ENCODE measurements around the gene KCNV2.

Gene KCNV2

DNA sequence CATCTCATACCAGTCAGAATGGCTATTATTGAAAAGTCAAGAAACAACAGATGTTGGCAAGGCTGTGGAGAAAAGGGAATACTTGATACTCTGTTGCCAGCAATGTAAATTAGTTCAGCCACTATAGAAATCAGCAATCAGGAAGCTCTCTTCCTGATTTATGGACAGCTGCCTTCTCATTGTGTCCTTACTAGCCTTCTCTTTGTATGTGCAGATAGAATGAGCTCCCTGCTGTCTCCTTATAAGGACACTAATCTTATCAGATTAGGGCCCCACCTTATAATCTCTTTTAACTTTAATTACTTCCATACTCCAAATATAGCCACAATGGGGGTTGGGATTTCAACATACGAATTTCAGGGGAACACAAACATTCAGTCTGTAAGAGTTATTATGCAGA lies 38.0 kb downstream of the KCNV2 start:
- Histone ChIP-seq H3K27me3 (no peaks in the 10 kb centered on the region), H3K9me3 (no peaks in the 10 kb centered on the region), H3K4me3 (ENCODE audit: low read depth, low read length) (no peak overlapping the region), H3K4me1 (no peaks in the 10 kb centered on the region), H3K36me3 (peaks cover 7% of the 10 kb centered on the region)
- TF ChIP-seq, protein P1, sequence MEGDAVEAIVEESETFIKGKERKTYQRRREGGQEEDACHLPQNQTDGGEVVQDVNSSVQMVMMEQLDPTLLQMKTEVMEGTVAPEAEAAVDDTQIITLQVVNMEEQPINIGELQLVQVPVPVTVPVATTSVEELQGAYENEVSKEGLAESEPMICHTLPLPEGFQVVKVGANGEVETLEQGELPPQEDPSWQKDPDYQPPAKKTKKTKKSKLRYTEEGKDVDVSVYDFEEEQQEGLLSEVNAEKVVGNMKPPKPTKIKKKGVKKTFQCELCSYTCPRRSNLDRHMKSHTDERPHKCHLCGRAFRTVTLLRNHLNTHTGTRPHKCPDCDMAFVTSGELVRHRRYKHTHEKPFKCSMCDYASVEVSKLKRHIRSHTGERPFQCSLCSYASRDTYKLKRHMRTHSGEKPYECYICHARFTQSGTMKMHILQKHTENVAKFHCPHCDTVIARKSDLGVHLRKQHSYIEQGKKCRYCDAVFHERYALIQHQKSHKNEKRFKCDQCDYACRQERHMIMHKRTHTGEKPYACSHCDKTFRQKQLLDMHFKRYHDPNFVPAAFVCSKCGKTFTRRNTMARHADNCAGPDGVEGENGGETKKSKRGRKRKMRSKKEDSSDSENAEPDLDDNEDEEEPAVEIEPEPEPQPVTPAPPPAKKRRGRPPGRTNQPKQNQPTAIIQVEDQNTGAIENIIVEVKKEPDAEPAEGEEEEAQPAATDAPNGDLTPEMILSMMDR (IDR thresholded peaks at IDR 0.05; ENCODE audit: low read depth, low read length): no peak
- no peak for DNase-seq

DNA sequence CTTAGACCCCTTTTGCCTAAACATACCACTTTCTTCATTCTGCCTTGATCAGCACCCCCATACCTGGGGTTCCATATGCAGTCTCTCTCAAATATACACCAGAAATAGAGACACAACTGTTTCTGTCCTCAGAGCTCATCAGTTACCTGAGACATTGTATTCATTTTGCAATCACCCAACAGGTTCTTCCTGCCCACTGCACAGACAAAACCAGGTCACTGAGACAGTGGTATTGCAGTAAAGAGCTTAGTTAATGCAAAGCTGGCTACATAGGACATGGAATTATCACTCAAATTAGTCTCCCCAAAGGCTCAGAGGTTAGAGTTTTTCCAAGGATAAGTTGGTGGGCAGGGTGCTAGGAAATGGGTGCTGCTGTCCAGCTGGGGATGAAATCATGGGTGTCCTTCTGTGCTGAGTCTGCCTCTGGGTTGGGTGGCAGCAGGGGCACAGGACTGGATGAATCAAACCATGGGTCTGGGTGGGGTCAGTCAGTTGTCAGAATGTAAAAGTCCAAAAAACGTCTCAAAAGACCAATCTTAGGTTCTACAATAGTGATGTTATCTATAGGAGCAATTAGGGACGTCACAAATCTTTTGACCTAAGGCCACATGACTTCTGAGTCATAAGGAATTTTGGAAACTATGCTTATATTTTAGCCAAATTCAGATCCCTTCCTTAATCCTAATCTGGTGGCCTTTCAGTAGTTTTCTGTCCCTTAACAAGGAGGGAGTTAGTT lies 41.0 kb downstream of the KCNV2 start:
- Histone ChIP-seq H3K36me3 (0 out of 2 replicates have a peak, but pooled peaks cover 8% of the 10 kb centered on the region), H3K4me1 (no peaks in the 10 kb centered on the region), H3K9me3 (no peaks in the 10 kb centered on the region), H3K4me3 (ENCODE audit: low read depth, low read length) (no peak overlapping the region), H3K27me3 (no peaks in the 10 kb centered on the region)
- TF ChIP-seq, protein P1 (IDR thresholded peaks at IDR 0.05; ENCODE audit: low read depth, low read length): no peak
- DNase-seq: no peak

DNA sequence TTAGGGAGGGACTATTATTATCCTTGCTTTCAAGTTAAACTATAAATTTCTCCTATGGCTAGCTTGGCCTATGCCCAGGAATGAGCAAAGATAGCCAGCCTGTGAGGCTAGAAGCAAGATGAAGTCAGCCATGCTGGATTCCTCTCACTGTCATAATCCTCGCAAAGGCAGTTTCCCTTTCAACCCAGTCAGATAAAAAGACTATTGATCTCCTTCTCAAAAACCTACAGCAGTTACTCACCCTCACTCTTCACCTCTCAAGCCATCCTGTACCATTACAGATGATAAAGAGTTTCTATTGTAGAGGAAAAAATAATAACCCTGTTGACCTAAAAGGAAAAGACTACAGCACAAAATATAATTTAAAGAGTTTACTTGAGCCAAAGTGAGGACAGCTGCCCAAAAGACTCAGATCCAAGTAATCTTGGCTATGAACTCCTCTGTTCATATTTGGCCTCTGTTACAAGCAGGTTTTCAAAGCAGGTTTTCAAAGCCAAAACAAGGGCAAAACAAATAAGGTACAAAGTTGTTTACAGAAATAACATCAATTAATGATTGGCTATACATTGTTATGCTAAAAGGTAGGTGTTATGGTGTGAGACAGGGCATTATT lies 41.7 kb downstream of the KCNV2 start:
- TF ChIP-seq, protein P1 (IDR thresholded peaks at IDR 0.05; ENCODE audit: low read depth, low read length): no peak
- H3K36me3 ChIP-seq: 0 out of 2 replicates have a peak, but pooled peaks cover 8% of the 10 kb centered on the region
- no peak overlapping the region for H3K4me3 ChIP-seq (ENCODE audit: low read depth, low read length)
- no peaks in the 10 kb centered on the region for H3K4me1 ChIP-seq
- no peaks in the 10 kb centered on the region for H3K27me3 ChIP-seq
- DNase-seq: no peak
- no peaks in the 10 kb centered on the region for H3K9me3 ChIP-seq

DNA sequence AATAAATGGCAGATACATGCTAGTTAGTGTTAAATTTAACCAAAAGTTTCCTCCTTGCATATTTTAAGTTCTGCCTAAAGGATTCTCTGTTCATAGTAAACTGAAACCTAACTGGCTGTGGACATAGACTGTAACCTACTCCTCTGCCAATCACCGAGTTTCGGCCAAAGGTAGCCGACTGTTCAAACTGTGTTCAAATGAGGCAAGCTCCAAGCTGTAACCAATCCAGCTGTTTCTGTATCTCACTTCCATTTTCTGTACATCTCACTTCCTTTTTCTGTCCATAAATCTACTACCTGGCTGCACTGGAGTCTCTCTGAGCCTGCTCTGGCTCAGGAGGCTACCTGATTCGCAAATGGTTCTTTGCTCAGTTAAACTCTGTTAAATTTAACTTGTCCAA lies 44.1 kb downstream of the KCNV2 start:
- TF ChIP-seq, protein P1 (IDR thresholded peaks at IDR 0.05; ENCODE audit: low read depth, low read length): no peak
- peaks cover 8% of the 10 kb centered on the region; the same call in 1 of the 2 replicates for H3K36me3 ChIP-seq
- no peak for DNase-seq
- H3K9me3 ChIP-seq: no peaks in the 10 kb centered on the region
- H3K27me3 ChIP-seq: no peaks in the 10 kb centered on the region
- H3K4me3 ChIP-seq (ENCODE audit: low read depth, low read length): no peak overlapping the region
- no peaks in the 10 kb centered on the region for H3K4me1 ChIP-seq

DNA sequence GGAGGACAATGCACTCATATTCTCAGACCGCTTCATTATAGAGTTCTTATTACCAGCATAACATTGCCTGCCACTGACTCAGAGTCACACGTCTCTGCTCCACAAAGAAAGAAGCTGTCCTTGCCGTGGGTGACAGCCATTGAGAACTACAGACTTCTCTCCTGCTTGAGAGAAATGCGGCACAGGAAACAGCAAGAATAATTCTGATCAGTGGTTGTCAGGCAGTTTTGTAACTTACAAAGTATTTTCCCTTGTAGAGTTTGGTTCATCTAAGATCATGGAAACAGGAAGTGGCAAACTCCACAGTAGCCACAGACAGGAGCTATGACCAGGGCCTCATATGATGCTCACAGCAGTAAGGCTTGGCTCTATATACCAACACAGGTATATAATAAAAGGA lies 47.0 kb downstream of the KCNV2 start:
- H3K4me3 ChIP-seq (ENCODE audit: low read depth, low read length): no peak overlapping the region
- no peaks in the 10 kb centered on the region for H3K27me3 ChIP-seq
- no peak for DNase-seq
- H3K36me3 ChIP-seq: peaks cover 14% of the 10 kb centered on the region
- TF ChIP-seq, protein P1 (IDR thresholded peaks at IDR 0.05; ENCODE audit: low read depth, low read length): no peak
- no peaks in the 10 kb centered on the region for H3K4me1 ChIP-seq
- H3K9me3 ChIP-seq: no peaks in the 10 kb centered on the region

DNA sequence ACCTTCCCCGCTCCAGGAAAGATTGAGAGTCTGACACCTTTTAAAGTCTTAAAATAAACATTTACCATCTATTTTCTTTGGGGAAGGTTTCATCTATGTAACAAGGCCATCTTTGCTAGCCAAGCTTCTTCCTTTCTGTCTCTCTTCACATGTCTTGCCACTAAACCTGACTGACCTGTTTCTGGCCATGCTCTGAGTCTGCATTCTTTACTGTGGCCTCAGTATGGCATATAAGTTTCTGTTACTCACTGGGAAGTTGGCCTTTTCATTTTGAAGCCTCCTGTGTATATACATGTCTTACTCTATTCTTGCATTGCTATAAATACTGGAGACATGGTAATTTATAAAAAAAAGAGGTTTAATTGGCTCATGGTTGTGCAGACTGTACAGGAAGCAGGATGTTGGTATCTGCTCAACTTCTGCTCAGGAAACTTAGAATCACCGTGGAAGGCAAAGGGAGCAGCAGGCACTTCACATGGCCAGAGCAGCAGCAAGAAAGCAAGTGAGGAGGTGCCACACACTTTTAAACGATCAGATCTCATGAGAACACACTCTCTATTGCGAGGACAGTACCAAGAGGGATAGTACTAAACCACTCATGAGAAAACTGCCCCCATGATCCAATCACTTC lies 48.1 kb downstream of the KCNV2 start:
- Histone ChIP-seq H3K27me3 (no peaks in the 10 kb centered on the region), H3K4me3 (ENCODE audit: low read depth, low read length) (no peak overlapping the region), H3K36me3 (peaks cover 25% of the 10 kb centered on the region), H3K4me1 (no peaks in the 10 kb centered on the region), H3K9me3 (no peaks in the 10 kb centered on the region)
- no peak for DNase-seq
- TF ChIP-seq, protein P1 (IDR thresholded peaks at IDR 0.05; ENCODE audit: low read depth, low read length): no peak
